D721Med (cell line): ENCODE data around the gene ACP7.
"Not testable (repeated sequence)": the region's sequence is repeated elsewhere in the genome, so short reads cannot be mapped to it uniquely, and the experiment has no call there.

ENCODE experiments used
- DNase-seq: peaks from one replicate; pipeline ENCODE4 v3.0.0; 2011; ENCODE audit warnings: low spot score; ENCODE audit not compliant: insufficient read length
- FAIRE-seq: peaks from 2 replicates; lab custom pipeline; 2011; peaks lifted over from hg19 to GRCh38; lab: Jason Lieb, UNC
- TF ChIP-seq, protein P1 (sequence below): IDR thresholded peaks from 2 replicates; pipeline ENCODE4 v1.5.1; 2012; ENCODE audit warnings: mild to moderate bottlenecking, control low read depth; ENCODE audit not compliant: insufficient read depth; ENCODE audit errors: missing control alignments

Gene ACP7

DNA sequence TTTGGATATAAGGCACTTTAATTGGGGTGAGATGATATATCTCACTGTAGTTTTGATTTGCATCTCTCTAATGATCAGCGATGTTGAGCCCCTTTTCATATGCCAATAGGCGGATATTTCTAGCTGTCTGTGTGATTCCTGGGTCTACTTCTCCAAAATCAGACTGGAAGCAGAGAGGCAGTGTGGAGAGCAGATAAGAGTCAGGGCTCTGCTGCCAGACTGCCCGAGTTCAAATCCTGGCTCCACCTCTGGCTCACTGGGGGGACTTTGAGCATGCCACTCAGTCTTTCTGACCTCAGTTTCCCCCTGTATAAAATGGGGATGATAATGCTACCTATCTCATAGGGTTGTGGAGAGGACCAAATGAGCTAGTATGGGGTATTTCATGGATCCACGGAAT lies 24.0 kb upstream of the ACP7 start:
- FAIRE-seq (no peak), DNase-seq (no peak)
- TF ChIP-seq, protein P1, sequence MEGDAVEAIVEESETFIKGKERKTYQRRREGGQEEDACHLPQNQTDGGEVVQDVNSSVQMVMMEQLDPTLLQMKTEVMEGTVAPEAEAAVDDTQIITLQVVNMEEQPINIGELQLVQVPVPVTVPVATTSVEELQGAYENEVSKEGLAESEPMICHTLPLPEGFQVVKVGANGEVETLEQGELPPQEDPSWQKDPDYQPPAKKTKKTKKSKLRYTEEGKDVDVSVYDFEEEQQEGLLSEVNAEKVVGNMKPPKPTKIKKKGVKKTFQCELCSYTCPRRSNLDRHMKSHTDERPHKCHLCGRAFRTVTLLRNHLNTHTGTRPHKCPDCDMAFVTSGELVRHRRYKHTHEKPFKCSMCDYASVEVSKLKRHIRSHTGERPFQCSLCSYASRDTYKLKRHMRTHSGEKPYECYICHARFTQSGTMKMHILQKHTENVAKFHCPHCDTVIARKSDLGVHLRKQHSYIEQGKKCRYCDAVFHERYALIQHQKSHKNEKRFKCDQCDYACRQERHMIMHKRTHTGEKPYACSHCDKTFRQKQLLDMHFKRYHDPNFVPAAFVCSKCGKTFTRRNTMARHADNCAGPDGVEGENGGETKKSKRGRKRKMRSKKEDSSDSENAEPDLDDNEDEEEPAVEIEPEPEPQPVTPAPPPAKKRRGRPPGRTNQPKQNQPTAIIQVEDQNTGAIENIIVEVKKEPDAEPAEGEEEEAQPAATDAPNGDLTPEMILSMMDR, result no peak

DNA sequence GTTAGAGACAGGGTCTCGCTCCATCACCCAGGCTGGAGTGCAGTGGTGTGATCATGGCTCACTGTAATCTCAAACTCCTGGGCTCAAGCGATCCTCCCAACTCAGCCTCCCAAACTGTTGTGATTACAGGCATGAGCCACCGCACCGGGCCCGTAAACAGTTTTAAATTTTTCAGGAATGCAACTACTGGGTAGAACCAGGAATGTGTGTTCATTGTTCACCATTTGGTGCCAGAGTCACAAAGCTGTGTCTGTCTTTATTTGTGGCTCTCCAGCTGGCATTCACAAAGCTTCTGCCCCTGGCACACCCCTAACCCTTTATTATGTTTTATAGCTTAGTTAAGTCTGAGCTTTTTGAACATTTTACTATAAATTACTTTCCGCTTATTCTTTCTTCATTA lies 19.8 kb upstream of the ACP7 start:
- no peak for DNase-seq
- no peak for FAIRE-seq
- TF ChIP-seq, protein P1, result no peak

DNA sequence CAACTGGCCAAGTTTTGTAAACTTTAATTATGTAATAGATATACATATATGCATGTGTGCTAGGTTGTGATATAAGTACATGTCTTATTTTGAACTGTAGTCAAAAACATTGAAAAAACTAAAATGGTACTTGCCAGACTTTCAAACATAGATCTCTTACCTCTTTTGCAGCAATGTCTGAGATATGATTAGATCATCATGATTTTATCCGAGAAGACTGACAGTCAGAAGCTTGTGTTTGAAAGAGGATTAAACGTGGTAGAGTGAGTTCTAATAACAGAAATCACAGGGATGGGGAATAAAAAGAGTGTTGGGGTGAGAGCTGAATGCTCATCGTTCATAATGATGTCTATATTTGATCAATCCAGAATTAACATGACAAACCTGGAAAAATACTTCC lies 18.2 kb upstream of the ACP7 start:
- TF ChIP-seq, protein P1, result no peak
- no peak for FAIRE-seq
- DNase-seq, result no peak

DNA sequence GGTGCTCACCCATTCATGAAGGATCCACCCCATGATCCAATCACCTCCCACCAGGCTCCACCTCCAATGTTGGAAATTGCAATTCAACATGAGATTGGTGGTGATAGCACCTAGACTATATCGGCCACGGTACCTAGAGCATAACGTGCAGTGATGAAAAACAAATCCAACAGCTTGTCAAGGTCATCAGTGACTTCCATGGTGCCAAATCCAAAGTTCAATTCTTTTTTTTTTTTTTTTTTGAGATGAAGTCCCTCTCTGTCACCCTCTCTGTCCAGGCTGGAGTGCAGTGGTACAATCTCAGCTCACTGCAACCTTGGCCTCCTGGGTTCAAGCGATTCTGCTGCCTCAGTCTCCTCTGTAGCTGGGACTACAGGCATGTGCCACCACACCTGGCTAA lies 17.1 kb upstream of the ACP7 start:
- DNase-seq (no peak), FAIRE-seq (no peak)
- TF ChIP-seq, protein P1, result no peak

DNA sequence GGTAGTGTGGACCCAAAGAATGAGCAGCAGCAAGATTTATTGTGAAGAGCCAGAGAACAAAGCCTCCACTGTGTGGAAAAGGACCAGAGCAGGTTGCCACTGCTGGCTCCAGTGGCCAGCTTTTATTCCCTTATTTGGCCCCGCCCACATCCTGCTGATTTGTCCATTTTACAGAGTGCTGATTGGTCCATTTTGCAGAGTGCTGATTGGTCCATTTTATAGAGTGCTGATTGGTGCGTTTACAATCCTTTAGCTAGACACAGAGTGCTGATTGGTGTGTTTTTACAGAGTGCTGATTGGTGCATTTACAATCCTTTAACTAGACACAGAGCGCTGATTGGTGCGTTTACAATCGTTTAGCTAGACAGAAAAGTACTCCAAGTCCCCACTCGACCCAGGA lies 15.9 kb upstream of the ACP7 start:
- not testable (repeated sequence) for FAIRE-seq, DNase-seq

DNA sequence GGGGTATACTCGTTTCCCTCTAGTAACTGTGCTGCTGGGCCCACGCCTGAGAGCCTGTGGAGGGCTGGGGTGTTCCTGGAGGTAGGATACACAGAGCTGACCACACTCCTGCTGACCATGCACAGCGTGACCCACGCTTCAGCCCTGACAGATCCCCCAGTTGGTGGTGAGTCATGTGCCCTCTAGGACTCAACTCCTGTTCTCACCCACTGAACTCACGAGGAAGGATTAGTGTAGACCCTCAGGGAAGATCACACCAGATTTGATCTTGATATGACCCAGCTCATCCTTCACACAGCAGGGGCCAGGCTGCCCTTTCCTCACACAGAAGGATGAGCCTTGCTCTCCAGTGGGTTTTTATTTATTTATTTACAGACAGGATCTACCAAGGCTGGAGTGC lies 13.3 kb upstream of the ACP7 start:
- no peak for FAIRE-seq
- DNase-seq, result no peak
- TF ChIP-seq, protein P1, result no peak

DNA sequence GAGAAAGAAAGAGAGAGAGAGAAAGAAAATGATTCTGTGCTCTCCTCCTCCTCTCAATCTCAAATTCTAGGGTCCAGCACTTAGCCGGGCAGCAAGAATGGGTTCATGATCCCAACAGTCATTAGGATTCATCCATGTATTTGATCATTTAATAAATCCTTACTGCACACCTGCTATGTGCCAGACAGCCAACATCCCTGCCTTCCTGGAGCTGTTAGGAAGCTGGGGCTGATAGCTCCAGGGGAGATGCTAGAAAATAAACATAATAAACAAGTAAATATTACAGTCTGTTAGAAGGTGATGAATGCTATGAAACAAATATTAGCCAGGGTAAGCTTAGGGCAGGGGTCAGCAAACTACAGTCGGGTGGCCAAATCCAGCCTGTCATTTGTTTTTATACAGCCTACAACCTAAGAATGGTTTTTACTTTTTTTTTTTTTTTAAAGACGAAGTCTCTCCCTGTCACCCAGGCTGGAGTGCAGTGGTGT lies 9.9 kb upstream of the ACP7 start:
- no peak for DNase-seq
- TF ChIP-seq, protein P1, result no peak
- FAIRE-seq, result no peak

DNA sequence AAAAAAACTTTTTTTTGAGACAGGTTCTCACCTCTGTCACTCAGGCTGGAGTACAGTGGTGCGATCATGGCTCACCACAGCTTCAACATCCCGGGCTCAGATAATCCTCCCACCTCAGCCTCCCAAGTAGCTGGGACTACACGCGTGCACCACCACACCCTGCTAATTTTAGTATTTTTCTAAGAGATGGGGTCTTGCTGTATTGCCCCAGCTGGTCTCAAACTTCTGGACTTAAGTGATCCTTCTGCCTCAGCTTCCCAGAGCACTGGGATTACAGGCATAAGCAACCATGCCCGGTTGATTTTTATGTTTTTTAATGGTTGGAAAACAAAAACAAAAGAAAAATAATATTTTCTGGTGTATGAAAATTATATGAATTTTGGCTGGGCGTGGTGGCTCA lies 9.2 kb upstream of the ACP7 start:
- DNase-seq (no peak), FAIRE-seq (no peak)
- TF ChIP-seq, protein P1, result no peak
